ENCODE measurements around the gene PLAGL1.

- TF ChIP-seq POLR2A (IDR thresholded peaks at IDR 0.05; ENCODE audit: control extremely low read depth in 1 of 2, low read depth in 2 of 2, low read length in 2 of 2): no peak
- TF ChIP-seq RFX5 (IDR thresholded peaks at IDR 0.05; ENCODE audit: borderline replicate concordance, low read depth, low read length): no peak
- TF ChIP-seq SUZ12 (IDR thresholded peaks at IDR 0.05; ENCODE audit: low read length): no peak
Measured at GRCh38 chr6:144052488-144052887, 44.4 kb upstream of the PLAGL1 start.
